Measurements from ENCODE around the gene WWOX.

The WWOX gene

GRCh38 chr16:78326731-78327130, 227.3 kb downstream of the WWOX start:
- no peak overlapping the region for H3K4me3 ChIP-seq (ENCODE audit: low read depth, low read length)

GRCh38 chr16:78331731-78332130, 232.3 kb downstream of the WWOX start:
- H3K4me3 ChIP-seq (ENCODE audit: low read depth, low read length): no peak overlapping the region

- H3K4me3 ChIP-seq (ENCODE audit: low read depth, low read length): no peak overlapping the region
Measured at GRCh38 chr16:78333808-78334207, 234.4 kb downstream of the WWOX start.

DNA sequence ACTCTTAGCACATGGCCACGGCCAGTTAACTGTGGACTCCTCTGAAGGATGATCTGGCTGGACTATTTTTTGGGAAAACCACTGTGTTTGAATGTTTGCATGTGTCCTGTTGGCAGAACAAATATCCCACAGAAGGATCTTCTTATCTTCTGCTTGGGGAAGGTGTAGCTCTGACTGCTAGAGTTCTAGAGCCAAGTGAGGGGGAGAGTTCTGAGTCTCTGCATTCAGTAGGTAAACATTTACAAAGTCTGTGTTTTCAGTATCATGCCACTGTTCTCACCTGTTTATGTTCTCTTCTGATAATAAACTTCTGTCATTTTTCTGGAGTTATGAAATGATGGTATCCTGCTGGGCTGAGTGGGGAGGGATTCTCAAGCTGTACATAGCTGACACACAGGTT, 241.1 kb downstream of the WWOX start:
- no peak overlapping the region for H3K4me3 ChIP-seq (ENCODE audit: low read depth, low read length)

- no peak overlapping the region for H3K4me3 ChIP-seq (ENCODE audit: low read depth, low read length)
Measured at GRCh38 chr16:78348068-78348467, 248.6 kb downstream of the WWOX start.

DNA sequence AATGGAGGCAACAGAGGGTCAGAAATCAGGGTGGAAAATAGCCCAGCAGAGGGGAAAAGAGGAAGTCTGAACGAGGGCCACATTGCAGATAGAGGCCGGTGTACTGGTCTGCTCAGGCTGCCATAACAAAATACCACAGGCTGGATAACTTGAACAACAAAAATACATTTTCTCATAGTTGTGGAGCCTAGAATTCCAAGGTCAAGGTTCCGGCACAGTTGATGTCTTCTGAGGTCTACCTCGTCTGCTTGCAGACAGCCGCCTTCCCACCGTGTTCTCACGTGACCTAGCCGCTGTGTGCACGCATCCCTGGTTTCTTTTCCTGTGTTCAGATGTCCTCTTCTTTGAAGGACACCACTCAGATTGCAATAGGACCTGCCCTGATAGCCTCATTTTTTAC, 249.4 kb downstream of the WWOX start:
- no peak overlapping the region for H3K4me3 ChIP-seq (ENCODE audit: low read depth, low read length)

GRCh38 chr16:78352184-78352583, 252.7 kb downstream of the WWOX start:
- H3K4me3 ChIP-seq (ENCODE audit: low read depth, low read length): no peak overlapping the region

- no peak overlapping the region for H3K4me3 ChIP-seq (ENCODE audit: low read depth, low read length)
Measured at GRCh38 chr16:78353640-78354275, 254.3 kb downstream of the WWOX start.

GRCh38 chr16:78362524-78363135, 263.2 kb downstream of the WWOX start:
- H3K4me3 ChIP-seq (ENCODE audit: low read depth, low read length): no peak overlapping the region

DNA sequence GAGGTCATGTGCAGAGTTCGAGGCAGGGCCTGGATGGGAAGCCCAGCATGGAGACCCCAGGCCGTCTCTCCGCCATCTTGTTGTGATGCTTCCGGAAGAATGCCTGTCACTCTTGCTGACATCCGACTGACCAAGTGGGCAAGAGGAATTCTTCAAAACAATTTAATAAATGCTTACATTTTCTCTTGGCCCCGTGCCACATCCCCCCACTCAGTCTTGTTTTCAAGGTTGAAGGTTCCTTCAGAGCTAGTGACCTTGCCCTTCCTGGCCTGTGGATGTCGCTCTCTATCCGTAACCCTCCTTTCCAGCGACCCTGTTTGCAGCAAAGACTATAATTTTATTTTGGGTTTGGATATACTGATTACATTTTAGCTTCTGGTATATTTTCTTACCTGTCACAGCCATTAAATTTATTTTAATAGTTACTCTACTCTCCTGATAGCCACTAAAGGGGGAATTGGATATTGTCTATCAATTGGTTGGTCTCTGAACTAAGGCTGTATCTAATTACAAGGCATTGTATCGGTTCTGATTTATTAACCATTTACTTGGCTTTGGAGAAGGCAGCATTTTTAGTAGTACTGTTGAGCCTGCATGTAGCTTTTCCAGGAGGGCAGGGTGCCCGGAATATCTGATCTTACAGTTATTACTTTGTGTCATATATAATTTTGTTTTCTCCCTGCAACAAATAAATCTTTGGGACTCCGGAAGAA, 264.5 kb downstream of the WWOX start:
- no peak overlapping the region for H3K4me3 ChIP-seq (ENCODE audit: low read depth, low read length)

DNA sequence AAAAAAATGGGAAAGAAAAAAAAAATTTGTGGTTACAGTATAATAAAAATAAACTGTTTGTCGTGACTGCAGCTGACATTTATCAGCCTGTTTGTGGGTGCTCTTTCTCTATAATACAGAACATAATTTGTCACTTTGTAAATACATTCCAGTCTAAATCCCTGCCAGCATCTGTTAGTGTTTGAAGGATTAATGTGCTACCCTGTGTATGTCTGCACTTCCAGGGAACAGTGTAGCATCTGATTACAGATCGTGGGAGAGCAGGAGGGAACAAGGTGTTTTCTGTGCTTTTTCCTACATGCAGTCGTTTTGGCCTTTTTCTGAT, 265.1 kb downstream of the WWOX start:
- no peak overlapping the region for H3K4me3 ChIP-seq (ENCODE audit: low read depth, low read length)

- H3K4me3 ChIP-seq (ENCODE audit: low read depth, low read length): no peak overlapping the region
Measured at GRCh38 chr16:78365366-78365765, 265.9 kb downstream of the WWOX start.

- no peak overlapping the region for H3K4me3 ChIP-seq (ENCODE audit: low read depth, low read length)
Measured at GRCh38 chr16:78368121-78369102, 269.0 kb downstream of the WWOX start.

DNA sequence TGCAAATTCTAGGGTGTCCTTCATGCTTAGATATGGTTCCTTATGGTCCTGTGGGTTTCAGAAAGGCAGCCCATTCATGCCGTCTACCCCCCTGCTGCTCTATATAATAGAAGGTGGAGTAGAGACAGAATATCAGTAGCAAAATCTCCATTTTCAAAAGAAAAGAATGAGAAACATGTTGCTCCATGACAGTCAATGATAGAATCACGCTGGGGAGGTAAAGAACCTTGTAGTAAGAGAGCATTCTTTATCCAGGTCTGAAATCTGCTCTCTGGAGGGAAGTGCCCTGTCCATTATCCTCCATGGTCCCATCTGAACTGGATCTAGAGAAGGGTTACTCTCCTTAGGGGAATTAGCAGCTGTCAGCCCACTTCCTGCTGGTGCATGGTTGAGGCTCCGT, 272.8 kb downstream of the WWOX start:
- no peak overlapping the region for H3K4me3 ChIP-seq (ENCODE audit: low read depth, low read length)

- H3K4me3 ChIP-seq (ENCODE audit: low read depth, low read length): no peak overlapping the region
Measured at GRCh38 chr16:78375055-78375679, 275.7 kb downstream of the WWOX start.

DNA sequence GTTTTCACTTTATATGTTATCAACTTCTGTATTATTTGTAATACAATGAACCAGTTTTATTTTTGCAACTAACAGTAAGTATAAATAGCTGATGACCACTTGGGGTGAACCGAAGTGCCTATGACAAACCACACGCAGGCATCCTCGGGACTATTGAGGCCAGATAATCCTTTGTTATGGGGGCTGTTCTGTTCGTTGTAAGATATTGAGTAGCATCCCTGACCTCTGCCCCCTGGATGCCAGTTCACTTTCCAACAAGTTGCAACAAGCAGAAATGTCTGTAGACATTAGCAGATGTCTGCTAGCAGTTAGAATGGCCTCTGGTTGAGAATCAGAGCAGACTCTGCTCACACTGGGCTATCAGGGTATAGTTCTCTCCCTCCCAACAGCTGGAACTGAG, 277.0 kb downstream of the WWOX start:
- H3K4me3 ChIP-seq (ENCODE audit: low read depth, low read length): no peak overlapping the region

DNA sequence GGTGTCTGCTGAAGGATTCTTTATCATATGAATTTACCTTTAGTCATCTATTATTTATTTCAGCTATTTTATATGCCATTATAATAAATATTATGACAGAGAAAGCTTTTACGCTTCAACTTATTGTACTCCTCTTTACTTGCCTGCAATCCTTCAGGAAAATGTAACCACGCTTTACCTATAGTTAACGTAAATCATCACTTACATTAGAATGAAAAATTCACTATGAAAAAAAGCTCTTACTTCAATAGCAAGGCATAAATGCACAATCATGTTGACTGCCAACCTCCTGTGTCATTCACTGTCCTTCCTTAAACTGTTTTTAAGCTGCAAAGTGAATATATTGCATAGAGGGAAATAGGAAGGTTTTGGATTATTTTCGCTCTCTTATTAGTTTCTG, 277.9 kb downstream of the WWOX start:
- H3K4me3 ChIP-seq (ENCODE audit: low read depth, low read length): no peak overlapping the region

- H3K4me3 ChIP-seq (ENCODE audit: low read depth, low read length): no peak overlapping the region
Measured at GRCh38 chr16:78381060-78381459, 281.6 kb downstream of the WWOX start.

DNA sequence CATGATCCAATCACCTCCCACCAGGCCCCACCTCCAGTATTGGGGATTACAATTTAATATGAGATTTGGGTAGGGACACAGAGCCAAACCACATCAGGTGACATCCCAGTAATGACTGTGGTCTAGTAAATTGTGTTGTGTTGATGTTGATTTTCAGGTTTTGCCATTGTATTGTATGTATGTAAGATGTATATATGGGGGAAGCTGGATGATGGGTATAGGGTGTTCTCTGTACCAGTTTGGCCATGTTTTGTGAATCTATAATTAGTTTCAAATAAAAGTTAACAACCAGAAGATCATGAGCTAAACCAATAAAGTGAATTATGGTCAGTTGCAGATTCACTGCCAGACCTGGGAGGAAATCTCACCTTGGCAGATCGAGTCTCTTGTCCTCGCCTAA, 283.7 kb downstream of the WWOX start:
- no peak overlapping the region for H3K4me3 ChIP-seq (ENCODE audit: low read depth, low read length)

DNA sequence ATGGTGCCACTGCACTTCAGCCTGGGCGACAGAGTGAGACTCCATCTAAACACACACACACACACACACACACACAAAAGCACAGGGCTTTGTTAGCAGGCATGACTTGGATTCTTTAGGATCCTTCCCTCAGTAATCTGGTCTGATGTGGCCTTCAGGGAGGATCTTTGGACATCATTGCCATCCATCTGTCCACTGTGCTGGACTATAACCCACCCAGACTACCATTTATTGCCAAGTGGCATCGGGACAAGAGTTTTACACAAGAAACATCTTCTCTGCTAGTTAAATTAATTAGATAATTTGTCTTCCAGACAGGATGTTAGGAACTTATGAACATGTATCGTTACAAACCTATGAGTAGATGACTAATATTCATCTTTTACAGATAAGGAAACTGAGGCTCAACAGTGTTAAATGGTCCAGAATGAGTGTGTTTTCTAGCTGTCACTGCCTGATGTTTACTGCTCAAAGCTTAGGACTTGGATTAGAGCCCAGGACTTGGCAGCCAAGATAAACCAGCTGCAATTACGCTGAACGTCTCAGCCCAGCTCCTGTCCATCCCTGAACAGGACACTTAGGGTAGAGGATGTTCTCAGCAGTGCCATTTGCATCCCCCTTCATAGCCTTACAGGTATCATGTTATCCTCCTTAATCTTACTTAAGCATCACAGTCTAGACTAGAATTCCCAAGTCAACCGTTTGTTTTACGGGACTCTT, 285.8 kb downstream of the WWOX start:
- no peak overlapping the region for H3K4me3 ChIP-seq (ENCODE audit: low read depth, low read length)
